ENCODE measurements around the gene MRPL38.

GRCh38 chr17:75901727-75902126, 3.0 kb downstream of the MRPL38 start:
- no peak for TF ChIP-seq POLR2A (IDR thresholded peaks at IDR 0.05; ENCODE audit: low read length)
- no peak for TF ChIP-seq GATA1 (IDR thresholded peaks at IDR 0.05; ENCODE audit: low read depth, low read length)

Data from erythroblast (primary cell).